Tibial artery (tissue), 4 donors: Measurements from ENCODE around the gene RPS6KA3.

Experiments
- DNase-seq, 2 donors: peaks; one replicate each; pipeline ENCODE4 v3.0.0-alpha.2; 2019
- H3K27ac ChIP-seq, 2 donors: fragments of 200-600 bp; sonication (generic) in 1 of 2; 1 replicate in 1 of 2; 2 replicates in 1 of 2; pipeline ENCODE4 v1.5.1; 2018 to 2019; ENCODE audit warnings: mild to moderate bottlenecking in 1 of 2
- H3K27me3 ChIP-seq, 2 donors: fragments of 200-600 bp; sonication (generic) in 1 of 2; one replicate each; pipeline versions ENCODE4 v1.5.1 to v1.6.0; 2016 to 2019
- H3K36me3 ChIP-seq, 3 donors: fragments of 200-600 bp; sonication (generic) in 2 of 3; one replicate each; pipeline ENCODE4 v1.5.1; 2016 to 2019; ENCODE audit warnings: mild to moderate bottlenecking in 2 of 3
- H3K4me1 ChIP-seq, 4 donors: fragments of 200-600 bp; sonication (generic) in 2 of 4; 1 replicate in 3 of 4; 2 replicates in 1 of 4; pipeline ENCODE4 v1.5.1; 2016 to 2019
- H3K4me3 ChIP-seq, 2 donors: fragments of 200-600 bp; sonication (generic) in 1 of 2; 1 replicate in 1 of 2; 2 replicates in 1 of 2; pipeline ENCODE4 v1.5.1; 2018 to 2019; ENCODE audit warnings: mild to moderate bottlenecking in 2 of 2
- H3K9me3 ChIP-seq, 3 donors: fragments of 200-600 bp; sonication (generic) in 1 of 3; one replicate each; pipeline ENCODE4 v1.5.1; 2016 to 2019
- intact Hi-C: fragments of 100-400 bp; cut with DNase I; formaldehyde crosslinking; loops from one replicate; pipeline ENCODE4 v1.15.0; 2023; ENCODE audit warnings: low total_unique reads
- TF ChIP-seq, protein P1 (sequence below), 2 experiments: fragments of 200-600 bp in 1 of 2; fragments of 450-650 bp in 1 of 2; IDR thresholded peaks; one replicate each; pipeline ENCODE4 v1.5.1; 2017 to 2019; ENCODE audit warnings: antibody characterized with exemption in 2 of 2, mild to moderate bottlenecking in 1 of 2, moderate library complexity in 1 of 2

Gene RPS6KA3

GRCh38 chrX:20229155-20229554 is 37.6 kb downstream of the RPS6KA3 start:
- TF ChIP-seq, protein P1, sequence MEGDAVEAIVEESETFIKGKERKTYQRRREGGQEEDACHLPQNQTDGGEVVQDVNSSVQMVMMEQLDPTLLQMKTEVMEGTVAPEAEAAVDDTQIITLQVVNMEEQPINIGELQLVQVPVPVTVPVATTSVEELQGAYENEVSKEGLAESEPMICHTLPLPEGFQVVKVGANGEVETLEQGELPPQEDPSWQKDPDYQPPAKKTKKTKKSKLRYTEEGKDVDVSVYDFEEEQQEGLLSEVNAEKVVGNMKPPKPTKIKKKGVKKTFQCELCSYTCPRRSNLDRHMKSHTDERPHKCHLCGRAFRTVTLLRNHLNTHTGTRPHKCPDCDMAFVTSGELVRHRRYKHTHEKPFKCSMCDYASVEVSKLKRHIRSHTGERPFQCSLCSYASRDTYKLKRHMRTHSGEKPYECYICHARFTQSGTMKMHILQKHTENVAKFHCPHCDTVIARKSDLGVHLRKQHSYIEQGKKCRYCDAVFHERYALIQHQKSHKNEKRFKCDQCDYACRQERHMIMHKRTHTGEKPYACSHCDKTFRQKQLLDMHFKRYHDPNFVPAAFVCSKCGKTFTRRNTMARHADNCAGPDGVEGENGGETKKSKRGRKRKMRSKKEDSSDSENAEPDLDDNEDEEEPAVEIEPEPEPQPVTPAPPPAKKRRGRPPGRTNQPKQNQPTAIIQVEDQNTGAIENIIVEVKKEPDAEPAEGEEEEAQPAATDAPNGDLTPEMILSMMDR (IDR thresholded peaks at IDR 0.05) = no peak
- Histone ChIP-seq H3K4me3 (no peak overlapping the region), H3K4me1 (peaks cover 0 to 16% (median 2%) of the 10 kb centered on the region in 4 donors), H3K27me3 (no peaks in the 10 kb centered on the region), H3K27ac (no peak overlapping the region), H3K36me3 (no peaks in the 10 kb centered on the region), H3K9me3 (no peaks in the 10 kb centered on the region)
- intact Hi-C loops = no loop called here
- no peak for DNase-seq

- Histone ChIP-seq H3K4me3 (no peak overlapping the region), H3K36me3 (no peaks in the 10 kb centered on the region), H3K27me3 (no peaks in the 10 kb centered on the region), H3K9me3 (no peaks in the 10 kb centered on the region), H3K27ac (no peak overlapping the region), H3K4me1 (peaks cover 0 to 16% (median 2%) of the 10 kb centered on the region in 4 donors)
- no peak for DNase-seq
- TF ChIP-seq, protein P1 (IDR thresholded peaks at IDR 0.05) = no peak
- intact Hi-C loops = no loop called here
Measured at GRCh38 chrX:20228245-20228644, 38.5 kb downstream of the RPS6KA3 start.

DNA sequence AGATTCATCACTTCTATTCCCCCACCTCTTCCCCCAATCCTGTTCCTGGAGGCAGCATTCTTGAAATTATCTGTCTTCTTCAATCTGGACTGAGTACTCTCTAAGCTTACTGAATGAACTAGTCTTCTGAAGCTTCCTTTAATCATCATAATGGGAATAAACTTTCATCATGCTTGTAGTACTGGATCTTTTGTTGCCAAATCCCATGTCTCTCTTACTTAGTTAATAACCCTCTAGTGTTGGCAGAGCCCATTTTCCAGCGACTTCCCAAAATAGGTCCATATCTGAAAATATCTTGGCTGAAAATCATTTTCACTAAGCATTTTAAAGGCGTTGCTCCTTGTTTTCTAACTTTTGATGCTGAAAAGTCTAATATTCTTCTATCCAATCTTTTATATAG is 39.6 kb downstream of the RPS6KA3 start:
- no peak for DNase-seq
- Histone ChIP-seq H3K4me1 (peaks cover 0 to 16% (median 2%) of the 10 kb centered on the region in 4 donors), H3K36me3 (no peaks in the 10 kb centered on the region), H3K27ac (no peak overlapping the region), H3K9me3 (no peaks in the 10 kb centered on the region), H3K4me3 (no peak overlapping the region), H3K27me3 (no peaks in the 10 kb centered on the region)
- TF ChIP-seq, protein P1 (IDR thresholded peaks at IDR 0.05) = no peak
- intact Hi-C loops = no loop called here

GRCh38 chrX:20225488-20225833 is 41.2 kb downstream of the RPS6KA3 start:
- H3K27ac ChIP-seq = no peak overlapping the region
- no peaks in the 10 kb centered on the region for H3K36me3 ChIP-seq
- H3K4me1 ChIP-seq = peaks cover 0 to 16% (median 2%) of the 10 kb centered on the region in 4 donors
- DNase-seq = no peak
- intact Hi-C loops = no loop called here
- H3K4me3 ChIP-seq = no peak overlapping the region
- TF ChIP-seq, protein P1 (IDR thresholded peaks at IDR 0.05) = no peak
- H3K27me3 ChIP-seq = no peaks in the 10 kb centered on the region
- H3K9me3 ChIP-seq = no peaks in the 10 kb centered on the region

DNA sequence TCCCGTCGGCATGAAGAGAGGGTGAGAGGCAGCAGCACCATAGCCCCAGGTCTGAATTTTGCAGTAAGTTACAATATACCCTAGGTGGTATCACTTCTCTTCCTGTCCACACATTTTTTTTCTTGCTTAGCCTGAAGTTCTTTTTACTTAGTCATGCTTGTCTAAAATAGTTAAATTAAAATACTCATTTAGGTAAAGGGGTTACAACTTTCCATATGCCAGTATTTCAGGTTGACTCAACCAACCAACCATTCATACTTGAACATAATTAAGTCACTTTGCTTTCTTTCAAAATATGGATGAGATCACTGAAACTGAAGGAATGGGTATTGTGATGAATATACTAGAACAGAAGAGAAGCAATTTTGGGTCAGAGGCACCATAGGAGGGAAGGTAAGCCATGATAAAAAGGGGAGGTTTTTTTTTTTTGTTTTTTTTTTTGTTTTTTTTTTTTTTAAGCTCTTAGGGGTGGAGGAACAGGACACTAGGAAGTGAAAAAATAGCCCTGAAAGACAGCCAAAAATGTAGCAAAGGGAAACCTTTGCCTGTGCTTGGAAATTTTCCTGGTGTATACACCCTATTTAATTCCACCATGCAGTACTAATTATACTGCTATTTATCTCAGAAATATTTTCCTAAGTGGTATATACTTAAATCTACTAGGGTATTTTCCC is 41.8 kb downstream of the RPS6KA3 start:
- no peak for DNase-seq
- H3K4me3 ChIP-seq = no peak overlapping the region
- intact Hi-C loops = no loop called here
- no peak overlapping the region for H3K27ac ChIP-seq
- TF ChIP-seq, protein P1 (IDR thresholded peaks at IDR 0.05) = no peak
- H3K27me3 ChIP-seq = no peaks in the 10 kb centered on the region
- H3K9me3 ChIP-seq = no peaks in the 10 kb centered on the region
- H3K4me1 ChIP-seq = peaks cover 0 to 16% (median 2%) of the 10 kb centered on the region in 4 donors
- no peaks in the 10 kb centered on the region for H3K36me3 ChIP-seq

DNA sequence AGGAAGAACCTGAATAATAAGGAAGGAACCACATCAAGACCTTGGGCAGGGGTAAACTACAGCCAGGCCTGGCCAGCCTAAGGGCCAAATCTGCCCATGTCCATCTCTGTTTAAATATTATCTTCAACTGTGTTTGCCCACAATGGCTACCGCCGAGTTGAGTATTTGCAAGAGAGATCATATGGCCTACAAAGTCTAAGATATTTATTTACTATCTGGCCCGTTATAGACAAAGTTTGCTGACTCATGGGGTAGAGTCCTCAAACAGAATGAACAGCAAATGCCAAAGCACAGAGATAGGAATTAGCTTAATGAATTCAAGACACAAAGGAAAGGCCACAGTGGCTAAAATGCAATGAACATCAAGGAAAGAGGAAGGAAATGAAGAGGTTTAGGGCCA is 44.8 kb downstream of the RPS6KA3 start:
- peaks cover 0 to 7% (median under 1%) of the 10 kb centered on the region in 4 donors for H3K4me1 ChIP-seq
- H3K36me3 ChIP-seq = no peaks in the 10 kb centered on the region
- no peaks in the 10 kb centered on the region for H3K27me3 ChIP-seq
- no peak for DNase-seq
- H3K4me3 ChIP-seq = no peak overlapping the region
- H3K9me3 ChIP-seq = no peaks in the 10 kb centered on the region
- intact Hi-C loops = no loop called here
- no peak overlapping the region for H3K27ac ChIP-seq
- TF ChIP-seq, protein P1 (IDR thresholded peaks at IDR 0.05) = no peak
